GM18498 (cell line): ENCODE results near the gene NARS2.

Source experiments
- ATAC-seq: cut with Tn5 transposase; IDR thresholded peaks from one replicate; pipeline ENCODE4 v1.9.1; 2021; ENCODE audit warnings: mild to moderate bottlenecking, moderate library complexity; ENCODE audit not compliant: unreplicated experiment

NARS2 gene

DNA sequence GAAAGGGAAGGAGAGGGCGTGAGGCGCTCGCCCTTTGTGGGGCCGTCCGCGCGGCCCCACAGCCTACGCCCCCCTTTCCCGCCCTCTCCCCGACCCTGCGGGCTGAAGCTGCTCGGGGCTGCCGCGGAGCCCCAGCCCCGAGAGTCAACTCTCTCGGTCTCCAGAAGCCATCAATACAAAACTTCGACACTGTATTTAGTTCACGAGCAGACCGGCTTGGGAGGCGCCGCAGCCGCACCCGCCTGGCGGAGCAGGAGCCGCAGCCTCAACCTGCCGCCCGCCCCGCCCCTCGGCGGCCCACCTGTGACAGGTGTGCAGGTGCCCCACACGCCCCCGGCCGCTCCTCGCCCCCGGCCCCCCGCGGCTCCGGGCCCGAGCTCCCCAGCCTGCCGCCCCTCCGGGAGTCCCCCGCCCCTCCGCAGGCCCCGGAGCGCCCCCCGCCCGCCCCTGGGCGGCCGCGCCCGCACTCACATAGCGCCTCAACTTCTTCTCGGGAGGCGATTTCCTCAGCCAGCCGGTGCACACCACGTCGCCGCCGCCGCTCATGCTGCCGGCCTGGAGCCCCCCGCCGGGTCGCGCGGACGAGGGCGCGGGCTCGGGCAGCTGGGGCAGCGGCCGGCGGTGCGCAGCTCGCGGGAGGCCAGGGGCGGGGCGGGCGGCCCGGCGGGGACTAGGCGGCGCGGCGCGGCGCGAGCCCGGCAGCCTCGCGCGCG lies 157.3 kb downstream of the NARS2 start, which contains the start of gene GAB2:
GAB2 (minus strand) TSS at position 646 of the 713 bp plus-strand sequence; CDS start at position 546, 100 bp downstream.
- ATAC-seq: peak; percentile 23

DNA sequence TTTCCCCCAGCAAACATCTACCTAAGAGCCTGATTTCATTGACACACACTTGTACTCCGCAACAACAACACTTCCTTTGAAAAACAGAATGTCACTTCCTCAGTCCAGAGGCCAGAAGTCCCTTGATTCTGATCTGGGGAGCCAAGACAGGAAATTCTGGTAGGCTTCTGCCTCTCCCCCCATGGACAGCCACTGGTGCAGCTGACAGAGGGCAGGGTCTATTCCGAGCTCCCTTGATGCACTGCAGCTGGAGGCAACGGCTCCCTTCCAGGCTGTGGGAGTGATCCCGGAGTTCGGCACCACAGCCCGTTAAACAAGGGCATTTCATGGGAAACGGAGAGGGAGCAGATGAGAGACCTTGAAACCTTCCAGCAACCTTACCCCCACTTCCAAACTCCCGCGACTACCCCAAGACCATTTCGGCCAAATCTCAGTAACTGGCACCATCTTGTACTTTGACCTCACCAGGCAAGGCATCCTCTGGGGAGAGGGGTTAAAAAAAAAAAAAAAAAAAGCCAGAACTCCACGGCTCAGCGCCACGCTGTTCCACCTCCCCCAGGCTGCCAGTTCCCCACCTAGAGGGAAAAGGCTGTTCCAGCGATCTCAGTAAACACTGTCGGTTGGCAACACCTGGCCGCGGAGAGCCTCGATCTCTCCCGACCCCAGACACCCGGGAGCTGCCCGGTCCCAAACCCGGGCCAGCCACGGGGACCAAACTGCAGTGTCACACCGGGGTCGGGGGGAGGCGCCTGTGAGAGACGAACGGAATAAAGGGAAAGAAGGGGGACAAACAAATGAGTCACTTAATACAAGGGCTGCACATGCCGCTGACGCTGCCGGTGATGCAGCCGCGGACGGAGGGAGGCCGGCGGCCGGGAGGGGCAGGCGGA lies 158.1 kb downstream of the NARS2 start:
- peak; percentile 59 for ATAC-seq

DNA sequence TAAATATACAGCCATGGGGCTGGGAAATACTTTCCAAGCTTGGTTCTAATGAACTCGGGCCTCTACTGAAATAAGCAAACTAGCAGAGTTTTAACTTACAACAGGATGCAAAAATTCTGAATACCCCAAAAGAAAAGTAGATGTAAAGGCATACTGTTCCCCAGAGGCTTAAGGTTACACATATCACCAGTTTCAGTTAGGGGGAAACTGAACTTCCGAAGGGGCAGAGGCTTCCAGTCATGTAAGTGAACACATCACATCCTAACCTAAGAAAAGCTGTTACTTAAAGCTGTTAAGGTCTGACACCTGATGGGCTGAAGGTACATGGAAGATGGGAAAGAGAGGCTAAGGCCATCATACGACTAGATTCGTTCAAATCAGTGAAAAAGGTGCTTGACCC lies 159.3 kb downstream of the NARS2 start:
- no peak for ATAC-seq

GRCh38 chr11:78414321-78415051 lies 160.2 kb downstream of the NARS2 start:
- ATAC-seq: no peak

DNA sequence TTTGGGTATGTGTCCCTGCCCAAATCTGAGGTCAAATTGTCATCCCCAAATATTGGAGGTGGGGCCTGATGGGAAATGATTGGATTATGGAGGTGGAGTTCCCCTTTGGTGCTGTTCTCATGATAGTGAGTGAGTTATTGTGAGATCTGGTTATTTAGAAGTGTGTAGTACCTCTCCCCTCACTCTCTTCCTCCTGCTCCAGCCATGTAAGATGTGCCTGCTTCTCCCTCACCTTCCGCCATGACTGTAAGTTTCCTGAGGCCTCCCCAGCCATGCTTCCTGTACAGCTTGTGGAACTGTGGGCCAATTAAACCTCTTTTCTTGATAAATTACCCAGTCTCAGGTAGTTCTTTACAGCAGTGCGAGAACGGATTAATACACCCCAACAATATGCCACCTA lies 166.0 kb downstream of the NARS2 start:
- no peak for ATAC-seq

- no peak for ATAC-seq
These were observed 168.0 kb downstream of the NARS2 start for GRCh38 chr11:78406568-78407196.

- ATAC-seq: no peak
These were observed 168.9 kb downstream of the NARS2 start for GRCh38 chr11:78405805-78406204.

GRCh38 chr11:78403781-78404180 lies 170.9 kb downstream of the NARS2 start:
- no peak for ATAC-seq

DNA sequence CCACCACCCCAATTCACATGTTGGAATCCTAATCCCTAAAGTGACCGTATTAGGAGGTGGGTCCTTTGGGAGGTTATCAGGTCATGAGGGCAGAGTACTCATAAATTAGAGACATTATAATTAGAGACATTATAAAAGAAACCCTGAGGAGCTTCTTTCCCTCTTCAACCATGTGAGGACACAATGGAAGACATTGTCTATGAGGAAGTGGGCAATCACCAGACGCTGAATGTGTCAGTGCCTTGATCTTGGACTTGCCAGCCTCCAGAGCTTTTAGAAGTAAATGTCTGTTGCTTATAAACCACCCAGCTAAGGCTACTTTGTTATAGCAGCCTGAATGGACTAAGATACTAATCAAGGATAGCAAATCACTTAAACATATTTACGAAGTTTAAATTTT lies 171.8 kb downstream of the NARS2 start:
- no peak for ATAC-seq

DNA sequence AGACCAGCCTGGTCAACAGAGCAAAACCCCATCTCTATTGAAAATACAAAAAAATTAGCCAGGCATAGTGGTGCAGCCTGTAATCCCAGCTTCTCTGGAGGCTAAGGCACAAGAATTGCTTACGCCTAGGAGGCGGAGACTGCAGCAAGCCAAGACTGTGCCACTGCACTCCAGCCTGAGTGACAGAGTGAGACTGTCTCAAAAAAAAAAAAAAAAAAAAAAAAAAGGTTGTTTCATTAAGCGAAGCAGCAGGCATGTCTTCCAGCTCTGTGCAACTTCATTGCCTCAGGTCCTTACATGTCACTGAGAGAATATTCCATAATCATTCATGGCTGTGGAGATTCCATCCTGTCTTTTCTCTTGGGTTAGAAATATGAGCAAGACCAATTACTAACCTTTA lies 174.0 kb downstream of the NARS2 start:
- ATAC-seq: no peak

GRCh38 chr11:78400116-78400515 lies 174.5 kb downstream of the NARS2 start:
- ATAC-seq: no peak

GRCh38 chr11:78399136-78399535 lies 175.5 kb downstream of the NARS2 start:
- no peak for ATAC-seq

- no peak for ATAC-seq
These were observed 175.9 kb downstream of the NARS2 start for GRCh38 chr11:78398715-78399114.

DNA sequence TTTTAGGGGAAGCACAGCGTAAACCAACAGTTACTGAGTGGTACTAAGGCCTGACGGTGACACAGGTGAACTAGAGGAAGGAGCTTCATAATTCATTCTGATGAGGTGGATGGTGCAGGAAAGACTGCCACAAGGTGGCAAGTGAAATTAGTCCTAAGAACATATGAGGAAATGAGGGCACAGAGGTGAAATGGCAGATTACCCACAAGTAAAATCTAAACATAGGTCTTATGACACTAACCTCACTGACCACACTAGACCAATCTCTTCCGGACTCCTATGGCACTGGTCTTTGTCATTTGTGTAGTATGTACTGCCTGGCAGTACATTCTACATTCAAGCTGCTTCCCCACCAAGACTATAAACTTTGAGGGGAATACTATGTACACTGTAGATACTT lies 177.3 kb downstream of the NARS2 start:
- ATAC-seq: peak; percentile 94

DNA sequence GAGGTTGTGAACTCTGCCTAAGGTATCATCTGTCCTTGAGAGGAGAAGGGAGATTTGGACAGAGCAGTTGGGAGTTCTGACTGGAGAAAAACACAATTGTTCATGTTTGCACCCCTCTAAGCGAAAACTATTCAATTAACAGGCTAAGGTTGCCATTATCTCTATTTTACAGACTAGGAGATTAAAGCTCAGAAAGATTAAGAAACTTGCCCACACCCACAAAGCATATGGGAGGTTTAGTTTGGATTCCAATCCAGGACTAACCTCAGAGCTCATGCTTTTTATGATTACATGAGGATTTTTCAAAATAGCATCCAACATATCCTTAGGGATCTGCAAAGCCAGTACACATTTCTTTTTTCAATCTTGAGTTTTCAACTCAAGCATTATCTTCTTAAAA lies 179.1 kb downstream of the NARS2 start:
- no peak for ATAC-seq

DNA sequence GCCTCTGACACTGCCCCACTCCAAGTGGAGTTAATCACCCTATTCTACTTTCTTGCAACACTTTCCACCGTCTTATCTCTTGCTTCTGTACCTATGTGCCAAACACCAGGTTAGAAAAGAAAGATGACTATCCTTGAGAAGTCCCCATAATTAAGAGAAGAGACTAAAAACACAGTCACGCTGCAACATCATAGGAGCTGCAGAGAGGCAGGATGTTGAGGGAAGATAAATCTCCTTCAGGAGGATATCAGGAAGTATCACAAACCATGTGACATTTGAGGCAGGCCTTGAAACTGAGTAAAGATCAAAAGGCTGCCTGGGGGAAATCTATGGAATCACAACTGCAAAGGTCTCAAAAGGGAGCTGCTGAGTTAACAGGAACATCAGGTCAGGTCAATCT lies 181.8 kb downstream of the NARS2 start:
- ATAC-seq: no peak

DNA sequence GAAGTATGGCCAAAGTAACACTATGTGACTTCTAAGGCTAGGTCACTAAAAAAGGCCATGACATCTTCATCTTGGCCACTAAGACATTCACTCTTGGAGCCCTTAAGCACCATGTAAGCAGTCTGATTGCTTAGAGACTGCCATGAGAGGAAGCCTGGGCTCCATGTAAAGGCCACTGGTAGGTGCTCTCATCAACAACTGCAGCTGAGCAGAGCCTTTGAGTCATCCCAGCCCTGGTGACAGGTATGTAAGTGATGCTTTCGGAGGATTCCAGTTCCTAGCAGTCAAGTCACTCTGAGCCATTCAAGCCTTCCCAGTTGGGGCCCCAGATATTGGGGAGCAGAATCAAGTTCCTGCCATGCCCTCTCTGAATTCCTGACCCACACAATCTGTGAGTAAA lies 183.2 kb downstream of the NARS2 start:
- ATAC-seq: no peak

- no peak for ATAC-seq
These were observed 183.9 kb downstream of the NARS2 start for GRCh38 chr11:78390809-78391208.

DNA sequence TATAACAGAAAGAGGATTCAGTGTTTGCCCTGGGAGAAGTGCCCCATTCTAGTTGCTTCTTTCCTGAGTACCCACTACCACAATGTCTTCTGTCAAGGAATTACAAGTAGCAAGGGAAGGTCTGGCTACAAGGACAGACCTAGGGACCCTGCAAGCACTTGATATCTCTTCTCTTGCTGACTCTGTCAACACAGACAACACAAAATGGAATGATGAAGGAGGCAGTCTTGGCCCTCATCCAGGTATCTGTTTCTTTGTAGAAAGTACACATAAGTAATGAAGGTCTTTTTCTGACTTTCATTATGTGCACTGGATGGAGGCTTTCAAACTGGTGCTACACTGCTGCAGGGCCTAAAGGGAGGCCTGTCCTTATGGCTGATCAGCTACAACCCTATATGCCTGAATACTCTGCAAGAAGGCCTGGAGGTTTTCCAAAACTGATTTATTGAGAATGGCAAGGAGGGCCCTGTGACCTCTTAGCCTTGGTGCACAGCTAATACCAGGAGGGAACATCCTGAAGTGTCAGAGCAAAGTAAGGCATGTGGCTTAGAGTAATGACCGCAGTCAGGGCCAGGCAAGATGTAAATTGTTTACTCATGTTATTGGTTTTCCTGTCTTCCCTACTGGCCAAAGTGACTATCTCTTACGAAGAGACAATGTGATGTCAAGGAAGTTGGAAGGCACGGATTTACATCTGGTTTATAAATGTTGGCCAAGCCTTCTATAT lies 188.3 kb downstream of the NARS2 start:
- ATAC-seq: no peak
